GM12872 (cell line): ENCODE data around the gene CCDC127.

ENCODE experiments used
- TF ChIP-seq, protein P1 (sequence below): IDR thresholded peaks from 3 replicates; pipeline ENCODE4 v1.5.1; 2011; ENCODE audit warnings: low read depth, mild to moderate bottlenecking, low read length, moderate library complexity; ENCODE audit not compliant: insufficient read depth

CCDC127 gene, protein sequence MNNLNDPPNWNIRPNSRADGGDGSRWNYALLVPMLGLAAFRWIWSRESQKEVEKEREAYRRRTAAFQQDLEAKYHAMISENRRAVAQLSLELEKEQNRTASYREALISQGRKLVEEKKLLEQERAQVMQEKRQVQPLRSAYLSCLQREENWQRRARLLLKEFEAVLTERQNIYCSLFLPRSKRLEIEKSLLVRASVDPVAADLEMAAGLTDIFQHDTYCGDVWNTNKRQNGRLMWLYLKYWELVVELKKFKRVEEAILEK

DNA sequence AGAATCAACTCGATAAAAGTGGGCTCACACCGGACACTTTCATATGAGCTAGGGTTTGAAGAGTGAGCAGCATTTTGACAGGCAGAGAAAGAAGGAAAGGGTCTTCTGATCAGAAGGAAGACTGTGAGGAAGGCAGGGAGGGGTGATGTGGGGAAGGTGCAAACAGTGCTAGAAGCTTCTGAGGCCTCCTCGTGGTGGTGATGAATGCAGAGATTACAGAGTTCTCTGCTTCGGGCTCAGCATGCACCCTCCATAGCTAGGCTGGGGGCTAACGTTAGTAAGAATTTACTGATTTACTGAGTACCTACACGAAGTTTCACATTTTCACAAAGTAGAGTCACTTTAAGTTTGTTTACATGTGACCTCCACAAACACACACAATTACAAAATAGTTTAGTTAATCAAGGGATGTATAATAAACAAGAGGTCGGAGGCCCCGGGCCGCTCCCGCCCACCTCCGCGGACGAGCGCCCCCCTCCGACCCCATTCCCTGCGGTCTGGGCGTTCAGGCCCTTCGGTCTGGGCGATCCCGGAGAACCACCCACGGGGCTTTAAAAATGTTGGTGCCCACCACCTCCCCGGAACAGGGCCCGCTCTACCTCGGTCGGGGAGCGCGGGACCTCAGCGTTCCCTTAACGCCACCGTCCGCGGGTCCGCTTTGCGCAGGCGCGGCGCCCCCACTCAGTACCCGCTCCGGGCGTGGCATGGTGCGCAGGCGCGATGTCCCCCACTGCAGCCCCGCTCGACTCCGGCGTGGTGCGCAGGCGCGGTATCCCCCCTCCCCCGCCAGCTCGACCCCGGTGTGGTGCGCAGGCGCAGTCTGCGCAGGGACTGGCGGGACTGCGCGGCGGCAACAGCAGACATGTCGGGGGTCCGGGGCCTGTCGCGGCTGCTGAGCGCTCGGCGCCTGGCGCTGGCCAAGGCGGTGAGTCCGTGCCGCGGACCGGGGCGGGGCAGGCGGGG, at the start of gene CCDC127, which contains the start of gene SDHA:
CCDC127 (minus strand) TSS at position 660 of the 963 bp plus-strand sequence. CDS start 1,304 bp downstream, outside the sequence.
SDHA (plus strand) TSS at position 827 of the 963 bp plus-strand sequence; CDS start at position 863, 36 bp downstream.
- TF ChIP-seq, protein P1, sequence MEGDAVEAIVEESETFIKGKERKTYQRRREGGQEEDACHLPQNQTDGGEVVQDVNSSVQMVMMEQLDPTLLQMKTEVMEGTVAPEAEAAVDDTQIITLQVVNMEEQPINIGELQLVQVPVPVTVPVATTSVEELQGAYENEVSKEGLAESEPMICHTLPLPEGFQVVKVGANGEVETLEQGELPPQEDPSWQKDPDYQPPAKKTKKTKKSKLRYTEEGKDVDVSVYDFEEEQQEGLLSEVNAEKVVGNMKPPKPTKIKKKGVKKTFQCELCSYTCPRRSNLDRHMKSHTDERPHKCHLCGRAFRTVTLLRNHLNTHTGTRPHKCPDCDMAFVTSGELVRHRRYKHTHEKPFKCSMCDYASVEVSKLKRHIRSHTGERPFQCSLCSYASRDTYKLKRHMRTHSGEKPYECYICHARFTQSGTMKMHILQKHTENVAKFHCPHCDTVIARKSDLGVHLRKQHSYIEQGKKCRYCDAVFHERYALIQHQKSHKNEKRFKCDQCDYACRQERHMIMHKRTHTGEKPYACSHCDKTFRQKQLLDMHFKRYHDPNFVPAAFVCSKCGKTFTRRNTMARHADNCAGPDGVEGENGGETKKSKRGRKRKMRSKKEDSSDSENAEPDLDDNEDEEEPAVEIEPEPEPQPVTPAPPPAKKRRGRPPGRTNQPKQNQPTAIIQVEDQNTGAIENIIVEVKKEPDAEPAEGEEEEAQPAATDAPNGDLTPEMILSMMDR = peak; percentile 37; the same call in 2 of the 3 replicates

DNA sequence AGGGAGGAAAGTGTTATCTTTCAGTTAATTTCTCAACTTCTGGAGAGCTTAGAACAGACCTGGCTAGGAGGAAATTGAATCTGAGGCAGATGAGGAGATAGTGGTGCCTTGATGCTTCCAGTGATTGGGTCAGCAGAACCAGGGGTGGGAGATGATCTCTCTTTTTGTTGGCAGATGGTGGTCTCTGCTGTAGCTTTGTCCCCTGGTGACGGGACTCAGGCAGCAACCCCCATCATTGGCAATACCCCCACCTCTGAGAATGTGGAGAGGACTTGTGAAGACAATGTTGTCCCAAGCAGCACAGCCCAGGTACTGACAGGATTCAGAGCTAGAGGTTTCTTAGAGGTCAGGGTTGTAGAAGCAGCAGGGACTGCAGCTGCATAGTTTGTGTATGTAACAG, 49.8 kb upstream of the CCDC127 start:
- TF ChIP-seq, protein P1 = no peak

DNA sequence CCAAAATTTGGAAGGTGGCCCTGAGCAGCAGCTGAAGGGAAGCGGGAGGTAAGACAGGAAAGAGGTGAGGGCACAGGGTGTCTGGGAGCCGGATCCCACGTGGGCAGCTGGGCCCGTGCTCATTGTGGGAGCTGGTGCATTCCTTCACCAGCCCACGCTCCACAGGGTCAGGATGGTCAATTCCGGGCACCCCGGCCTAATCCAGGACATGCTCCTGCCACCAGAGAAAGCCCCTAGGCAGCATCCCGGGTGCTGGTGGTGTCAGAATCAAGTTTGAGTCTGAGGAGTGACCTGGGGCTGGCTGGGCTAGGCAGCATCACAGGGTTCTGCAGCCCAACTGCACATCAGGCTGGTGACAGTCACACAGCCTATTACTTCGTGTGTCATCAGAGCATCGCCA, 46.4 kb upstream of the CCDC127 start:
- TF ChIP-seq, protein P1 = no peak

DNA sequence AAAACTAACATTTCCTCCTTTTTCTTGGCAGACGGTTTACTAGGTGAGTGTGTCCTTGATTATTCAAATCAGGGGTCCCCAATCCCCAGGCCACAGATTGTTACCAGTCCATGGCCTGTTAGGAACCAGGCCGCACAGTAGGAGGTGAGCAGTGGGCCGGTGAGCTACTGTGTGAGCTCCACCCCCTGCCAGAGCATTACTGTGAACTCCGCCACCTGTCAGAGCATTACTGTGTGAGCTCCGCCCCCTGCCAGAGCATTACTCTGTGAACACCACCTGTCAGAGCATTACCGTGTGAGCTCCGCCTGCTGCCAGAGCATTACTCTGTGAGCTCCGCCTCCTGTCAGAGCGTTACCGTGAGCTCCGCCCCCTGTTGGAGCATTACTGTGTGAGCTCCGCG, 39.2 kb upstream of the CCDC127 start:
- TF ChIP-seq, protein P1 = no peak

DNA sequence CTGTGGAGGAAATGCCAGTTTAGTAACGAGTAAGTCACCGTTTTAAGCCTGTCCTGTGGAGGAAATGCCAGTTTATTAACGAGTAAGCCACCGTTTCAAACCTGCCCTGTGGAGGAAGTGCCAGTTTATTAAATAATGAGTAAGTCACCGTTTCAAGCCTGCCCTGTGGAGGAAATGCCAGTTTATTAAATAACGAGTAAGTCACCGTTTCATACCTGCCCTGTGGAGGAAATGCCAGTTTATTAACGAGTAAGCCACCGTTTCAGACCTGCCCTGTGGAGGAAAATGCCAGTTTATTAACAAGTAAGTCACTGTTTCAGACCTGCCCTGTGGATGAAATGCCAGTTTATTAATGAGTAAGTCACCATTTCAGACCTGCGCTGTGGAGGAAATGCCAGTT, 34.6 kb upstream of the CCDC127 start:
- TF ChIP-seq, protein P1 = no peak

DNA sequence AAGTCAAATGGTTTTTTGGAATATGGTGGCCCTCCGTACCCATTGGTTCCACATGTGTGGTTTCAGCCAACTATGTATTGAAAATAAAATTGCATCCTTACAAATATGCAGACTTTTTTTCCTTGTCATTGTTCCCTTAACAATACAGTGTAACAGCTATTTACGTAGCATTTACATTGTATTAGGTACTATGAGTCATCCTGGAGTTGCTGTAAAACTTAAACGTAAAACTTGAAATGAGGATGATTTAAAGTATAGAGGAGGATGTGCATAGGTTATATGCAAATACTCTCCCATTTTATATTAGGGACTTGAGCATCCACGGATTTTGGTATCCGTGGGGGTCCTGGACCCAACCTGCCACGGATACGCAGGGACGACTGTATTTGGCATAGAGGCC, 16.5 kb upstream of the CCDC127 start:
- TF ChIP-seq, protein P1 = no peak

DNA sequence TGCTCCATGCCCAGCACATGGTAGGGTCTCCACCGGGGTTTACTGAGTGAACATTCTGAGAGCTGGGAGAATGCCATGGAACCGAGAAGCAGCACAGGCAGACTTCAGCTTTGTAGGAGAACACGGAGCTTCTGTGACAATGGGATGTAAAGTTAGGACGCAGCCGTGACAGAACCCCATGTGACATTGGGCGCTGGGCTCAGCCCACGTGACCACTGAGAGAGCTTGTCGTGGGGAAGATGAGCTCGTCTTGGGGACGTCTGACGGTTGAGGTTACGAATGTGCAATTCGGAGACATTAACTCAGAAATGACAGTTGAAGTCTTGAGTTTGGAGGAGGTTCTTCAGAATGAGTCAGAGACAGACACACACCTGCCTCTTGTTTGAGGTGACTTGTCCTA, 13.7 kb upstream of the CCDC127 start:
- TF ChIP-seq, protein P1 = no peak
